Superior temporal gyrus (tissue), 1 donor: ENCODE results near the gene UNC5B.
"Not testable (repeated sequence)": the region's sequence is repeated elsewhere in the genome, so short reads cannot be mapped to it uniquely, and the experiment has no call there.

ENCODE experiments used
- DNase-seq: peaks from one replicate; pipeline ENCODE4 v3.0.0-alpha.2; 2016; ENCODE audit errors: extremely low spot score

Gene UNC5B

GRCh38 chr10:71267508-71268240 lies 55.3 kb downstream of the UNC5B start:
- no peak for DNase-seq

GRCh38 chr10:71268247-71268691 lies 55.9 kb downstream of the UNC5B start:
- DNase-seq, result peak; percentile 67

GRCh38 chr10:71268758-71269157 lies 56.4 kb downstream of the UNC5B start:
- no peak for DNase-seq

- DNase-seq, result no peak
Measured at GRCh38 chr10:71269301-71270288, 57.2 kb downstream of the UNC5B start.

- DNase-seq, result peak; percentile 86
Measured at GRCh38 chr10:71270301-71271220, 58.2 kb downstream of the UNC5B start.

DNA sequence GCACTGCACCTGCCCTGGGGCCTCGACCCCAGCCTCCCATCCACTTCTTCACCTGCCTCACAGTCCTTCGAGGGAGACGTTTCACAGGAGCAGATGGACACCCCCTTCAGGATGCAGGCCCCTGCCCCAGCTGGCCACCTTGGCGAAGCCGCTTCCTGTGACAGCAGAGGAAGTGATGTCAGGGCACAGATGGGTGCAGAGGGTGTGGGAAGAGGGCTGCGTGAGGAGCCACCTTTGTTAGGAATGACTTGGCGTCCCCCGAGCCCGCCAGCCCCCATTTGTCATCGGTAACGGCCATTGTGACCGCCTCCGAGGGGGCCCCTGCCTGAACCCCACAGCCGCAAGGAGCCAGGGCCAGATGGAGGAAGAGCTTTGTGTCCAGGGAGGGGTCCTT lies 59.3 kb downstream of the UNC5B start:
- DNase-seq, result no peak

- DNase-seq, result no peak
Measured at GRCh38 chr10:71272056-71272771, 59.8 kb downstream of the UNC5B start.

- DNase-seq, result not testable (repeated sequence)
Measured at GRCh38 chr10:71272974-71273373, 60.6 kb downstream of the UNC5B start.

- DNase-seq, result no peak
Measured at GRCh38 chr10:71273506-71273905, 61.1 kb downstream of the UNC5B start.

- no peak for DNase-seq
Measured at GRCh38 chr10:71274901-71275796, 62.8 kb downstream of the UNC5B start.

DNA sequence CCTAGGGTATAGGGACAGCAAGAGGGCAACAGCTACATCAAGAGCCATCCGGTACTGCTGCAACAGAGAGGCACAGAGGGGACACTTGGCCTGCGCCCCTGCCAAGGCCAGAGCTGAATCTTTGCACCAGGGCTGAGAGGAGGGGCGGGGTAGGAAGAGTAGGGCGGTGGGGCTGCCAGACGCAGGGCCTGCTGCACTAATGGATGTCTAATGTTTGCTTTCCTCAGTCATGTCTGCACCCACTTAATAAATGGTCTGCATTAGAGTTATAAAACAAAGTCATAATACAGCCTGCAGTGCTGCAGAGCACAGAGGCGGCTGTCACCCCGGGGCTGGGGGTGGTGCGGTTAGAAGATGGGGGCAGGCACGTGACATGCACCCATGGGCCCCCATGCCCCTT lies 64.5 kb downstream of the UNC5B start:
- DNase-seq, result no peak

GRCh38 chr10:71277914-71278665 lies 65.7 kb downstream of the UNC5B start:
- peak; percentile 38 for DNase-seq

DNA sequence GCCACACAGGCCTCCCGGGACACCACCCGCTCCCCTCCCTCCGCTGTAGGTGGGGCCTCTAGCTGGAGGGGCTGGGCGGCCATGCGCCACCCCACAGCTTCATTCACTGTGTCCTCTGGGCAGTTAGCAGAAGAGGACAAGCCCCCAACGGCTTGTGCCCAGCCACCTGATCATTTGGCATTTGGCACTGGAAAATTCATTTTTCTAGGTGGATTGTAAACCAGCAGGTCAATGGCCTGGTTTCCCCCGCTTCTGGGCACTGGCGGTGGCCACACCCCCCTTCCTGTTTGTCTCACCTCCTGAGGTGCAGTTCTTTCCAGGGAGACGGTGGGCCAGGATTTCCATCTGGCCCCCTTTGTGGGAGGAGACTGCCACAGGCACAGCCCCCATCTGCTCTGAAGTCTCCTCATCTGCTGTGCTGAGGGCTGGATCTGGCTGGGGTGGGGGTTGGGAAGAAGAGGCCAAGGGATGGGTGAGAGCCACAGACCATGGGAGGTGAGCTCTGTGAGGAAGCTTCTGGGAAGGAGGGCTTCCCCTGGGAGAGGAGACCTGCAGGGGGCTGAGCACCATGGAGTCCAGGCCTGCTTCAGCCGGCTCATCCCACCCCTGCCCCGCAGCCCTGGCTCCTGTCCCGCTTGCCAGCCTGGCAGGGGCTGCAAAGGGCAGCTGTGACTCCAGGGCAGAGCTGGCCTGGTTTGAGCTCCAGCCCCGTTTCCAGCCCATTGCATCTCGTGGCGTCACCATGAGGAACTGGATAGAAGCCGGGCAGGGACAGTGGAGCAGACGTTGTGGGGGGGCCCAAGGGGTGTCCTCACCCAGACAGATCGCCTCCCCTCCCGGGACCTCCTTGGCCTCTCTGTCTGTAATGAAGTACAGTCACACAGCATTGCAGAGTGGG lies 66.6 kb downstream of the UNC5B start:
- DNase-seq, result no peak

DNA sequence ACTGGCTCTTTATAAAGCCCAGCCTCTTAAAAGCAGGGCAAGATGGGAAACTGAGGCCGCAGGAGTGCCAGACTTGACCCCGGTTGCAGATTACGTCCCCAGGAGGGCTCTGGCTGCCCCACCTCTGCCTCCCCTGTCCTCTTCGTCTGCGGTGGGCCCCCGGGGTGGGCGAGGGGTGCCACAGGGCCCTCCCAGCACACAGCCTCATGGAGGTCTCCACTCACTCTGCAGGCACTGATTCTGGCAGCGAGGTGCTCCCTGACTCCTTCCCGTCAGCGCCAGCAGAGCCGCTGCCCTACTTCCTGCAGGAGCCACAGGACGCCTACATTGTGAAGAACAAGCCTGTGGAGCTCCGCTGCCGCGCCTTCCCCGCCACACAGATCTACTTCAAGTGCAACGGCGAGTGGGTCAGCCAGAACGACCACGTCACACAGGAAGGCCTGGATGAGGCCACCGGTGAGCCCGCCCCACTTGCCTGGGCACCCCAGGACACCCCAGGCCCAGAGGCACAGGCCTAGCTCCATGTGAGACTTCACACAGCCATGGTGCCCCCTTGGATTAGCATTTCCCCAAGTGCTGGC lies 67.3 kb downstream of the UNC5B start:
- DNase-seq, result no peak

DNA sequence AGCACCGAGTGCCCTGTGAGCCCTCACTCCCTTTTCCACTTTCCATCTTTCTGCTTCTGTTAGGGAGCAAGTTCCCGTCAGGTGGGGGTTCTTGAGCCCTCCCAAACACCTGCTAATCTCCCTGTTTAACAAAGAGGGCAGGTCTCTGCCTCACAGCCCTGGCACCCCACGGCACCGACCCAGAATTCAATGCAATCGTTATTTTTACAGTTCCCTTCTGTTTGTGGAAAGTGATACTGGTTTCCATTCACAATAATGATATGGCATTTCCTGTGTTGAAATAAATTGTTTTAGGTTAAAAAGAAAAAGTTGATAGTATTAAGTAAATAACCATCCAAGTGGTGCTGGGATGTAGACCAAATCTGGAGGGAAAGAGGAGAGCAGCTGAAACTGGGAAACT lies 67.8 kb downstream of the UNC5B start:
- no peak for DNase-seq

DNA sequence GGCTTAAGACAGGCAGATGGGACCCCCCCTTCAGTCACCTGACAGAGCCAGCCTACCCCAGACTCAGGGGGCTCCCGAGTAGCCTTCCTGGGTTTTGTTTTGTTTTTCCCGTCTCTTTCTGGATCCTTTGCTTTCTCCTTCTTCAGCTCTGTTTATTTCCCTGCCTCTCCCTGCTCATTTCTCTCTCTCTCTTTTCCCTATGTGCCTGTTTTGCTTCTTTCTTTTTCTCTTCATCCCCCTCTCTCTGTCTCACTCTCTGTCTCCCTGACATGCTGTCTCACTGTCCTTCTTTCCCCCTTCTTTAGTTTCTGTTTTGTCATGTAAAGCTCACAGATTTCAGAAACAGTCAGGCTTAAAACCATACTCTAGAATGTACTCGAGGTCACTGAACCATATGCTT lies 68.5 kb downstream of the UNC5B start:
- DNase-seq, result no peak

DNA sequence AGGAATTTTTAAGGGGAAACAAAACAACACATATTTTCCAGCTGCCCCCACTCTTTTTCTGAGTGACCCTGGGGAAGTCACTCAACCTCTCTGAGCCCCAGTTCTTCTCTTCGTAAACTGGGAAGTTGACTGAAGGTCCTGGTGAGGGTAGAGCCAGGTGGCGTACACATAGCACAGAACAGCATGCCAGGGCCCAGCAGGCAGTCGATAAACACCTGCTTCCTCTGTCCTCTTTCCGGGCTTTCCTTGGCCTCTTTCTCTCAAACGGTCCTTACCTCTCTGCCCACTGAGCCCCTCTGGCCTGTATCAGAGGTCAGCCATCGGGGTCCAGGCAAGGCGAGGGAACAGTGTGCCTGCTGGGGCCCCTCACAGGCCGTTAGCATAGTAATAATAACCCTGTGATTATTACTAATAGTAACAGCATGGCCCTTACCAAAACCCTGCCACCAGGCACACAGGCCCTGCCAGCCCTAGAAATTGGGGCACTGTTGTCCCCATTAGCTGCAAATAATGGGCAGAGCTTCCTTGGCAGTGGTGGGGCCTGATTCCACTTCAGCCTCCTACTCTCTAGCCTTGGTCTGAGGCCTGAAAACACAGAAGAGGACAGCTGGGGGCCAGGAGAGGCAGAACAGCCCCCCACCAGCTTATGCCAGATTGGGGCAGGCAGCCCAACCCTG lies 69.4 kb downstream of the UNC5B start:
- no peak for DNase-seq
